ENCODE measurements around the gene DIAPH3. TPM values are rescaled to one million over a fixed set of nuclear protein-coding genes. Genes with fewer than 3 reads are reported as not detected.

DIAPH3 gene
- total and polyA plus RNA-seq, 2 of the 4 experiments (the other 2 are of a cell fraction): 8.9 to 9.3 TPM

DNA sequence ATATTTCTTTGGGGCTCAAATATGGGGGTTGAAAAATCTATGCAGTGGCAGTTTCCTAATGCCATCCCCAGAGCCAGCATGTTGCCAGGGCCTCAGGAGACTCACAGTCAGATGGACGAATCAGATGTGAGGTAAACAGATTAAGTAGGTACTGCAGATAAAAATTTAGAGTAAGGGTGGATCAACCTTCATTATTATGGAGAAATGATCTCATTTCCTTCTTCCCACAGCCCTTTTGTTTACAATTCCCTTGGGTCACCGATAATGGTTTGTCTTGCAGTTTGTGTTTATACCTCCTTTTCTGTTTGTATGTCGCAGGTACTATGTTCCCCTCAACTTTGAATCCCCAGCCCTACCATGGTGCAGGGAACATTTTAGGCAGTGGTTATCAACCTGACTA lies 20.0 kb downstream of the DIAPH3 start:
- Histone ChIP-seq H2AFZ (replicated peaks; ENCODE audit: low read length, poor library complexity) (no peak overlapping the region), H3K9me3 (ENCODE audit: control insufficient read depth, insufficient read depth, low read length) (no peaks in the 10 kb centered on the region), H2BK15ac (ENCODE audit: low read depth, low read length) (no peak overlapping the region), H2BK20ac (ENCODE audit: low read depth, low read length) (no peak overlapping the region), H2BK120ac (ENCODE audit: low read depth, low read length) (no peak overlapping the region), H3K27ac (ENCODE audit: insufficient read depth, low read length) (no peak overlapping the region), H3K27me3 (ENCODE audit: control insufficient read depth, insufficient read depth, low read length) (no peaks in the 10 kb centered on the region), H4K8ac (ENCODE audit: low read depth in 2 of 2, low read length in 2 of 2) (0 out of 4 replicates have a peak overlapping the region, but pooled peaks of 1 of the 2 experiments have one; percentile 19), H3K18ac (ENCODE audit: low read depth, low read length) (peak overlapping the region; percentile 25; the same call in 1 of the 2 replicates), H3K4ac (ENCODE audit: low read depth, low read length) (no peak overlapping the region), H4K5ac (ENCODE audit: low read depth, low read length) (no peak overlapping the region; the same call in 1 of the 2 replicates), H4K91ac (ENCODE audit: insufficient read depth, low read depth, low read length) (no peak overlapping the region), H4K20me1 (ENCODE audit: insufficient read depth, low read length) (no peaks in the 10 kb centered on the region), H2AK9ac (replicated peaks; ENCODE audit: low read depth, low read length, poor library complexity) (no peak overlapping the region), H3K9me1 (ENCODE audit: insufficient read depth, low read length) (peaks cover 10% of the 10 kb centered on the region), H3K4me3 (ENCODE audit: insufficient read depth, low read depth, low read length) (no peak overlapping the region), H3K14ac (replicated peaks; ENCODE audit: low read depth, low read length) (no peak overlapping the region), H2BK5ac (ENCODE audit: low read depth, low read length, poor library complexity, severe bottlenecking) (no peak overlapping the region), H3K9ac (ENCODE audit: low read depth, low read length) (no peak overlapping the region), H3K23ac (ENCODE audit: low read depth, low read length) (no peak overlapping the region), H3K4me2 (ENCODE audit: low read depth, low read length) (no peak overlapping the region; the same call in 1 of the 2 replicates), H3K56ac (ENCODE audit: extremely low read depth, insufficient read depth, low read length) (no peak overlapping the region), H3K79me1 (ENCODE audit: low read depth in 1 of 2, low read length in 2 of 2) (peaks cover 48 to 68% of the 10 kb centered on the region in 2 experiments), H3K4me1 (ENCODE audit: control insufficient read depth, insufficient read depth, low read length) (peaks cover 6% of the 10 kb centered on the region), H3K36me3 (ENCODE audit: control insufficient read depth, insufficient read depth, low read length) (no peaks in the 10 kb centered on the region), H2AK5ac (ENCODE audit: low read depth, low read length) (no peak overlapping the region)
- WGBS, 2 experiments (ENCODE audit: extremely low coverage in 2 of 2, insufficient read length in 1 of 2): no CpG with 5 or more reads among the region's 3 CpGs
- TF ChIP-seq, protein P1, sequence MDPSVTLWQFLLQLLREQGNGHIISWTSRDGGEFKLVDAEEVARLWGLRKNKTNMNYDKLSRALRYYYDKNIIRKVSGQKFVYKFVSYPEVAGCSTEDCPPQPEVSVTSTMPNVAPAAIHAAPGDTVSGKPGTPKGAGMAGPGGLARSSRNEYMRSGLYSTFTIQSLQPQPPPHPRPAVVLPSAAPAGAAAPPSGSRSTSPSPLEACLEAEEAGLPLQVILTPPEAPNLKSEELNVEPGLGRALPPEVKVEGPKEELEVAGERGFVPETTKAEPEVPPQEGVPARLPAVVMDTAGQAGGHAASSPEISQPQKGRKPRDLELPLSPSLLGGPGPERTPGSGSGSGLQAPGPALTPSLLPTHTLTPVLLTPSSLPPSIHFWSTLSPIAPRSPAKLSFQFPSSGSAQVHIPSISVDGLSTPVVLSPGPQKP (IDR thresholded peaks at IDR 0.05; ENCODE audit: borderline replicate concordance, low read depth, low read length): no peak
- TF ChIP-seq RFX5 (IDR thresholded peaks at IDR 0.05; ENCODE audit: low read depth, low read length): no peak
- no peak for TF ChIP-seq SMC3 (IDR thresholded peaks at IDR 0.05; ENCODE audit: low read depth, low read length)
- TF ChIP-seq MAZ (IDR thresholded peaks at IDR 0.05; ENCODE audit: borderline replicate concordance, low read depth, low read length): no peak
- no peak for TF ChIP-seq FOS (IDR thresholded peaks at IDR 0.05; ENCODE audit: low read depth, low read length)
- no peak for TF ChIP-seq MAFK (IDR thresholded peaks at IDR 0.05; ENCODE audit: low read depth, low read length)
- TF ChIP-seq RAD21 (IDR thresholded peaks at IDR 0.05; ENCODE audit: low read length): no peak
- no peak for TF ChIP-seq CHD1 (IDR thresholded peaks at IDR 0.05; ENCODE audit: low read depth, low read length)
- no peak for TF ChIP-seq BHLHE40 (IDR thresholded peaks at IDR 0.05; ENCODE audit: low read depth, low read length)
- TF ChIP-seq CEBPB (IDR thresholded peaks at IDR 0.05; ENCODE audit: low read depth, low read length): no peak
- TF ChIP-seq MXI1 (IDR thresholded peaks at IDR 0.05; ENCODE audit: borderline replicate concordance, low read depth, low read length): no peak
- no peak for TF ChIP-seq NFE2L2 (IDR thresholded peaks at IDR 0.05; ENCODE audit: low read depth, low read length)
- no TSS peak for BruUV-seq (replicated peaks)
- DNase-seq (no peak), ATAC-seq (ENCODE audit: low read depth) (no peak)
- ChIA-PET POLR2A (ENCODE audit: unreplicated experiment) (no interaction called here), CTCF (no interaction called here)
- intact Hi-C loops (cut with micrococcal nuclease): no loop called here
- in situ Hi-C loops (cut with MboI; ENCODE audit: low sequenced_read_pairs): no loop called here
- dilution Hi-C loops (cut with HindIII; ENCODE audit: low sequenced_read_pairs, unreplicated experiment): no loop called here
